ENCODE data around the gene SLC25A48. TPM values are rescaled to one million over a fixed set of nuclear protein-coding genes. Genes with fewer than 3 reads are reported as not detected.

SLC25A48 gene
- total RNA-seq, 2 donors from 2014 or later, result 0.99 to 1.0 TPM

DNA sequence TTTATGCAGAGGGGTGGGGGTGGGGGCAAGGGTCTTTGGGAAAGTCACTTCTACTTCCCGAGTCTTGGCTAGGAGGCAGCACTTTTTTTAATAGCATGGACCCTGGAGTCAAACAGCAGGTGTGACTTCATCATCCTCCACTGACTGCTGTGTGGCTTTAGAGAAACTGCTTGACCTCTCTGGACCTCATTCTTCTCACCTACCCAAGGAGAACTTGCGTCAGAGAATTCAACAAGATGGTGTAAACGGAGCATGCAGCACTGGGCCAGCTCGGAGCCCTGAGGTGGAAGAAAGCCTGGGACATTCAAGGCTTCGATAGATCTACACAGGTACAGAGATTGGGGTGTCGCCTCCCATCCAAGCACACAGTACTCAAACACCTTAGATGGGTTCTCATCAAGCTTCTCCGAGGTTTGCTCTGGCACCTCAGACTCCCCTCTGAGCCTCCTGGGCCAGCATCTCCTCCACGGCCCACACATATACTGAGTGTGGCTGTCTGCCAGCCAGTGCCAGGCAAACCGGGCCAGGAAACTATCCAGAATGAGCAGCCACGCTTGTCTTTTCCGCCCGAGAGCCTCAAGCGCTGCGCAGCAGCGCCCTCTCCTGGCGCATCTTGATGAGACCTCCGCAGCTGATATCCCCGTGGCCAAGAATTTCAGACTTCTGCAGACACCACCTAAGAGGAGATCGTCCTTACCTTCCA lies 4.6 kb upstream of the SLC25A48 start:
- no peak overlapping the region for H3K4me3 ChIP-seq
- 23 to 26% methylated on average over 19 of the region's 19 CpGs for WGBS, 2 donors
- intact Hi-C loops (cut with DNase I), result loop anchor here (5.0 kb wide), 1 partner anchor 273 kb away; no protein-coding TSS in a partner anchor
- no peak overlapping the region for H3K27ac ChIP-seq
- DNase-seq (peak; percentile 66 to 79 (median 72)), ATAC-seq (peak; percentile 27)
- H3K36me3 ChIP-seq (replicated peaks in 1 of 2; ENCODE audit: insufficient read depth in 1 of 2, low read depth in 2 of 2), result no peaks in the 10 kb centered on the region
- H3K4me1 ChIP-seq, result peaks cover 10% of the 10 kb centered on the region
- no peaks in the 10 kb centered on the region for H3K9me3 ChIP-seq
- H3K27me3 ChIP-seq, result no peaks in the 10 kb centered on the region
- TF ChIP-seq POLR2A (IDR thresholded peaks at IDR 0.05) (no peak), CTCF (IDR thresholded peaks at IDR 0.05) (peak; percentile 54 to 73 (median 66))

DNA sequence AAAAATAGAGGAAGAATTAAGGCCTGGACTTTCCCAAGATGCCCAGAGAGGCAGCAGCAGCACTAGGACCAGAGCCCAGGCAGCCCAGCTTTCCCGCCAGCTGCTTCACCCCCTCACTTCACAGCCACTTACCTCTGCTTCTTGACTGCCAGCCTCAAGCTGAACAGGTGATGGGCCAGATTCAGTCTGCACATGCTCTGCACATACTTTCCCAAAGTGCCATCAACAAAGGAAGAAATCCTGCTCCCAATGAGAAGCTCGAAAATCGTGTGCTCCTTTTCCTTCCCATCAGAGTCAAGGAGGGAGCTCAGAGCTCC lies 4.1 kb upstream of the SLC25A48 start:
- no peak overlapping the region for H3K4me3 ChIP-seq
- WGBS, 2 donors, result 30 to 38% methylated on average over 3 of the region's 3 CpGs
- no peak for DNase-seq
- intact Hi-C loops (cut with DNase I), result loop anchor here (5.0 kb wide), 1 partner anchor 273 kb away; no protein-coding TSS in a partner anchor
- no peaks in the 10 kb centered on the region for H3K27me3 ChIP-seq
- H3K9me3 ChIP-seq, result no peaks in the 10 kb centered on the region
- TF ChIP-seq CTCF (IDR thresholded peaks at IDR 0.05) (no peak), POLR2A (IDR thresholded peaks at IDR 0.05) (no peak)
- peaks cover 13% of the 10 kb centered on the region for H3K4me1 ChIP-seq
- no peak overlapping the region for H3K27ac ChIP-seq
- H3K36me3 ChIP-seq (replicated peaks in 1 of 2; ENCODE audit: insufficient read depth in 1 of 2, low read depth in 2 of 2), result no peaks in the 10 kb centered on the region
- ATAC-seq, result no peak

DNA sequence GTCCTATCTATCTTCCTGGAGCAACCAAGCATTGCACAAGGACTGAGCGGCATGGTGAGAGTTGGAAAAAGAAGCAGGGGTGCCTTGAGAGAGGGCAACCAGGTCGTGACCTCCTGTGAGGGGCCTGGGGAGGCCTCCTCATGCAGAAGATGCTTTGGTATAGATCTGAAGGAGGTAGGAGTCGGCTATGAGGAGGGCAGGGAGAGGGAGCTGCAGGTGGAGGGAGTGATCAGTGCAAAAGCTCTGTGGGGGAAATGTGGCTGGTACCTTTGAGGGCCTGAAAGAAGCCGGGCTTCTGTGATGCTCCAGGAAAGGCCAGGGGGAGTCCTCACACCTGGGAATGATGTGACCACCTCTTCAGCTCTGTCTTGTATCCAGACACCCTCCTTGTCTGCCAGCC lies 3.6 kb upstream of the SLC25A48 start:
- H3K36me3 ChIP-seq (replicated peaks in 1 of 2; ENCODE audit: insufficient read depth in 1 of 2, low read depth in 2 of 2), result no peaks in the 10 kb centered on the region
- H3K27me3 ChIP-seq, result no peaks in the 10 kb centered on the region
- no peak overlapping the region for H3K4me3 ChIP-seq
- intact Hi-C loops (cut with DNase I), result loop anchor here (5.0 kb wide), 1 partner anchor 274 kb away; no protein-coding TSS in a partner anchor
- TF ChIP-seq POLR2A (IDR thresholded peaks at IDR 0.05) (no peak), CTCF (IDR thresholded peaks at IDR 0.05) (no peak)
- no peaks in the 10 kb centered on the region for H3K9me3 ChIP-seq
- WGBS, 2 donors, result 49 to 57% methylated on average over 4 of the region's 4 CpGs
- no peak for ATAC-seq
- H3K4me1 ChIP-seq, result peaks cover 17% of the 10 kb centered on the region
- DNase-seq, result no peak
- H3K27ac ChIP-seq, result no peak overlapping the region

DNA sequence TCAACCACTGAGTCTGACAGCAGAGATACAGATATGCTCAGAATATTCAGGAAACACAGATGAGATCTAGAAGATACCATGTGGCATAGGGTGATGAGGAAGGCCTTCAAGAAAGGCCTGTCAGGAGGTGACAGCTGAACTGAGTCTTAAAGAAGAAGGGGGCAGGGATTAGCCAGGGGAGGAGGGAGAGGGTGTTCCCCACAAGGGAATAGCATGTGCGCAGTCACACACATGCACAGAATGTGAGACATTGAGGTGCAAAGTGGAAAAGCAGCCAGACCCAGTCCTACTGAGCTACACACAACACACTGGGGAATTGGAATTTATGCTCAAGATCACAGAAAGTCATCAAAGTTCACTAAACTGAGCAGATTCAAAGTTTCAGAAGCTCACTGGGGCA lies 3.0 kb upstream of the SLC25A48 start:
- Histone ChIP-seq H3K36me3 (replicated peaks in 1 of 2; ENCODE audit: insufficient read depth in 1 of 2, low read depth in 2 of 2) (no peaks in the 10 kb centered on the region), H3K4me1 (peaks cover 18% of the 10 kb centered on the region), H3K27me3 (no peaks in the 10 kb centered on the region), H3K27ac (no peak overlapping the region), H3K4me3 (no peak overlapping the region), H3K9me3 (no peaks in the 10 kb centered on the region)
- intact Hi-C loops (cut with DNase I), result loop anchor here (5.0 kb wide), 1 partner anchor 274 kb away; no protein-coding TSS in a partner anchor
- no peak for ATAC-seq
- 86 to 96% methylated on average over 1 of the region's 1 CpG for WGBS, 2 donors
- TF ChIP-seq CTCF (IDR thresholded peaks at IDR 0.05) (no peak), POLR2A (IDR thresholded peaks at IDR 0.05) (no peak)
- DNase-seq, result no peak
